GM13976 (cell line): ENCODE measurements around the gene LCN12.
A peak's percentile ranks its signal among the peaks of the same experiment; 100 is the strongest.

Source experiments
- DNase-seq: peaks from one replicate; pipeline ENCODE4 v3.0.0; 2012; ENCODE audit warnings: low spot score
- in situ Hi-C: fragments of 300-500 bp; cut with MboI; formaldehyde crosslinking; loops from one replicate; pipeline ENCODE4 v1.12.0; 2022; ENCODE audit warnings: low sequenced_read_pairs, mixed read lengths, inconsistent platforms; ENCODE audit not compliant: unreplicated experiment
- TF ChIP-seq, protein P1 (sequence below): IDR thresholded peaks from 2 replicates; pipeline ENCODE4 v1.5.1; 2012; ENCODE audit warnings: borderline replicate concordance, mild to moderate bottlenecking; ENCODE audit not compliant: insufficient read depth; ENCODE audit errors: extremely low read depth, missing control alignments, control extremely low read depth

The LCN12 gene

DNA sequence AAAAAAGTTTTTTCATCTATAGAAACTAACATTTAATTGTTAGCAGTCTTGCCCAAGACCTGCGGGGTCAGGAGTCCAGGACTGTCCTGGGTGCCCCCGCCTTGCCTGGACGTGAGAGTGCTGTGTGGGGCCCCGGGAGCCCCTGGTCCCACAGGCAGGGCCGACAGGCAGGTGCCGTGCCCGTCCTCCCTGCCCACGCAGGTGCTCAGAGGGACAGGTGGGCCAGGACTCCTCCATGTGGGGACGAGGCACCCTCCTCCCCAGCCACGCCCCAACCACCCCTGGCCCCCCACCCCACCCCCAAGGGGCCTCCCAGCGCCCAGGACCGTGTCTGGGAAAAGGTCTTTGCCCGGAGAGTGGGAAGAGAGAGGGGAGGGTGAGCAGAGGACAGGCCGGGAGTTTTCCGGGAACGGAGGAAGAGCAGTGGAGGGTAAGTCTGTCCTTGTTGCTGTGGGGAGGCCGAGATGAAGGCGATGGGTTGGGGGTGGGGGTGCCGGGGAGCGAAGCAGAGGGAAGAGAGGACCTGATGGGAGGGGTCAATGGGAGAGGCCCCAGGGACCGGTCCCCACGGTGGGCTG, 2.7 kb upstream of the LCN12 start:
- TF ChIP-seq, protein P1, sequence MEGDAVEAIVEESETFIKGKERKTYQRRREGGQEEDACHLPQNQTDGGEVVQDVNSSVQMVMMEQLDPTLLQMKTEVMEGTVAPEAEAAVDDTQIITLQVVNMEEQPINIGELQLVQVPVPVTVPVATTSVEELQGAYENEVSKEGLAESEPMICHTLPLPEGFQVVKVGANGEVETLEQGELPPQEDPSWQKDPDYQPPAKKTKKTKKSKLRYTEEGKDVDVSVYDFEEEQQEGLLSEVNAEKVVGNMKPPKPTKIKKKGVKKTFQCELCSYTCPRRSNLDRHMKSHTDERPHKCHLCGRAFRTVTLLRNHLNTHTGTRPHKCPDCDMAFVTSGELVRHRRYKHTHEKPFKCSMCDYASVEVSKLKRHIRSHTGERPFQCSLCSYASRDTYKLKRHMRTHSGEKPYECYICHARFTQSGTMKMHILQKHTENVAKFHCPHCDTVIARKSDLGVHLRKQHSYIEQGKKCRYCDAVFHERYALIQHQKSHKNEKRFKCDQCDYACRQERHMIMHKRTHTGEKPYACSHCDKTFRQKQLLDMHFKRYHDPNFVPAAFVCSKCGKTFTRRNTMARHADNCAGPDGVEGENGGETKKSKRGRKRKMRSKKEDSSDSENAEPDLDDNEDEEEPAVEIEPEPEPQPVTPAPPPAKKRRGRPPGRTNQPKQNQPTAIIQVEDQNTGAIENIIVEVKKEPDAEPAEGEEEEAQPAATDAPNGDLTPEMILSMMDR, result no peak
- in situ Hi-C loops, result no loop called here
- DNase-seq, result no peak

DNA sequence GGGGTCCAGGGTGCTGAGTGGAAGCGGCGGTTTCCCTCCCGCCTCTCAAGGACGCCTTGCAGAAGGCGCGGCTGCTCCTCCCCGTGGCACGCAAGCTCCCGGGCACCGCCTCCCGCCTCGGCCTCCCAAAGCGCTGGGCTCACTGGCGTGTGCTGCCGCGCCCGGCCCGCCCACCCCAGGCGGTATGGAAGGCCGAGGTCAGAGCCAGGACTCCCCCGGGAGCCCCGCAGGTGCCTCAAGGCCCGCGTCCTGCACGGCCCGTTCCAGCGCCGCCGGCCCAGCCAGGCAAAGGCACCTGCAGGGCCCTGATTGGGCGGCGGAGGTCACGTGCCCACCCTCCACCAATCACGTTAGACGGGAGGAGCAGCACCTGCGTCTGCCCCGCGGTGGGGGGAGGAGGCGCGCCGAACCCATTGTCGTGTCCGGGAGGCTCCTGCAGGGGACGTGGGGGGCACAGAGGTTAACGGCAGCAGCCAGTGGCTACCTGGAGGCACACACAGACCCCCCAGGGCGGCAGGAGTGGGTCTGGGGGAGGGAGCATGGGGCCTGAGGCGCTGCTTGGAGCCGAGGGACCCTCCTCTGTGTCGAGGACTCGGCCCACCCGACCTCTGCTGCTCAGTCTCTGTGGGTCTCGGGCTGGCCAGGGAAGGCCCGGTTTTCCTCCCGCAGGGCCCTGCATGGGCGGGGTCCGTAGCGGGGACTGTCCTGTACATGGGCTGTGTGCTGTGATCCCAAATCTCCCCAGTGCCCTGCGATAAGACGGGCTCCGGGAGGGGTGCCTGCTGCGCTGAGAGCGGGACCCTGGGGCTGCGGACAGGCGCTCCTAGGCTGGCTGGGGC, 2.0 kb upstream of the LCN12 start:
- DNase-seq, result peak; percentile 100
- TF ChIP-seq, protein P1, result no peak
- in situ Hi-C loops, result no loop called here

DNA sequence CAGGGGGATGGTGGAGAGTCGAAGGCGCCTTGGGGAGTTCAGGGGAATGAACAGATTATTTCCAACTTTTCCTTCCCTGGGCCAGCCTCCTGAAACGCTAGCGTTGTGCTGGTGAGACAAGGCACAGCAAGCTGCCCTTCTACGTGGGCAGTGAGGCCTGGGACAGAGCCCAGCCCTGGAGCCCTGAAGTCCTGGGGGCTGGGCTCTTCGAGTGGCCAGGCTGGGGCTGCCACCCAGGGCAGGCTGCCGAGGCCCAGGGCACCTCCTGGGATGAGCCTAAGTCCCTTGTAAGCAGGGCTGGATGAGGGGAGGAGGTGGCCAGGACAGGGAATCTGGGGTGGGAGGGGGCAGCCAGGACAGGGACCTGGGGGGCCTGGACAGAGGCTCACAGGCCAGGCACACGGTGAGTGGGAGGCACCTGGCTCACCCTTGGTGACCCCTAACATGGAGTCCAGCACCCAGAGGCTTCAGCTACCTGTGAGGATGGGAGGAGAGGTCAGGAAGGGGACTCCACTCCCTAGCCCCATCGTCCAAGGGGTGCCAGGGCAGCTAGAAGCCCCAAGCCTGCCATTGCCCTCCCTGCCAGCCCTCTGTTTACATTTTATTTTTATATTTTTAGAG, 1.3 kb upstream of the LCN12 start:
- TF ChIP-seq, protein P1, result no peak
- in situ Hi-C loops, result no loop called here
- no peak for DNase-seq

DNA sequence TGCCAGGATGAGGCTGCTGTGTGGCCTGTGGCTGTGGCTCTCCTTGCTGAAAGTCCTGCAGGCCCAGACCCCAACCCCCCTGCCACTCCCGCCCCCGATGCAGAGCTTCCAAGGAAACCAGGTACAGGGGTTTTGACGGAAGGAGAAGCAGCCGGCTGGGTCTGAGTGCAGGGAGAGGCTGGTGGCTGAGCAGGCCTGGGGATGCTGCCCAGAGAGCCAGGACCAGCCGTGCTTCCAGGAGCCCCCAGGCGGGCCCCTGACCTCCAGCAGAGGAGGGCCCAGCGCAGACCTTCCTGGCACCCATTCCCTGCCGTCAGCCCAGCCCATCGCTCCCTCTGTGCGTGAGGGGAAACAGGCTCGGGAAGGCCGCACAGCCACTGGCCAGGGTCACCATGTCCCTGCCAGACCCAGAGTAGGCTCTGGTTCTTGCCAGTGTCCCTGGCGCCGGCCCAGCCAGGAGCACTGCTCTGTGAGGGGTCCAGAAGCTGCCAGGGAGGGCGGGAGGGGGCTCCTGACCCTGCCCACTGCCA, 313 bp downstream of the LCN12 start:
- DNase-seq, result no peak
- TF ChIP-seq, protein P1, result no peak
- in situ Hi-C loops, result no loop called here

DNA sequence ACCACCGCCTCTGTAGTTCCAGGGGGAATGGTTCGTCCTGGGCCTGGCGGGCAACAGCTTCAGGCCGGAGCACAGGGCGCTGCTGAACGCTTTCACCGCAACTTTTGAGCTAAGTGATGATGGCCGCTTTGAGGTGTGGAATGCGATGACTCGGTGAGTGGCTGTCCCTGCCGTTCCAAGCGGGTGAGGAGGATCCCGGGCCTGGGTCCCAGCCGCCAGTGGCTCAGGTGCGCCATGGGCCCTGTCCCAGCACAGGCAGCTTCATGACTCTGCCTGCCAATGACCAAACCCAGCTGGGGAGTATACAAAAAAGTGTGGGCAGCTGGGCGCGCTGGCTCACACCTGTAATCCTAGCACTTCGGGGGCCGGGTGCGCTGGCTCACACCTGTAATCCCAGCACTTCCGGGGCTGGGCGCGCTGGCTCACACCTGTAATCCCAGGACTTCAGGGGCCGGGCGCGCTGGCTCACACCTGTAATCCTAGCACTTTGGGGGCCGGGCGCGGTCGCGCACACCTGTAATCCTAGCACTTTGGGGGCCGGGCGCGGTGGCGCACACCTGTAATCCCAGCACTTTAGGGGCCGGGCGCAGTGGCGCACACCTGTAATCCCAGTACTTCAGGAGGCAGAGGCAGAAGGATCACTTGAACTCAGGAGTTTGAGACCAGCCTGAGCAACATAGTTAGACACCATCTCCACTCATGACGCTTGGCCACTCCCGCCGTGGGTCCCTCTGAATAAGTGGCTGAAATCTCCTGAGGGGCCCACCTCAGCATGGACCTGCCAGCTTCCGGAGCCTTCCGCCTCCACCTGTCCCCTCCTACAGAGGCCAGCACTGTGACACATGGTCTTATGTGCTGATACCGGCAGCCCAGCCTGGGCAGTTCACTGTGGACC, 1.1 kb downstream of the LCN12 start:
- TF ChIP-seq, protein P1, result no peak
- DNase-seq, result no peak
- in situ Hi-C loops, result no loop called here
